H1 (cell line): ENCODE measurements around the gene NPPA. TPM values are rescaled to one million over a fixed set of nuclear protein-coding genes. Genes with fewer than 3 reads are reported as not detected.

ENCODE experiments used
- ASH2L ChIP-seq: fragments of 200-600, 300-600 bp; sonication (generic); IDR thresholded peaks from one replicate; pipeline ENCODE4 v1.7.1; 2017; ENCODE audit warnings: low read length
- ATF2 ChIP-seq: IDR thresholded peaks from 2 replicates; pipeline ENCODE4 v1.6.1; 2012; ENCODE audit warnings: low read length, inconsistent platforms
- HDAC6 ChIP-seq: IDR thresholded peaks from one replicate; pipeline ENCODE4 v1.7.1; 2012; ENCODE audit warnings: low read depth, mild to moderate bottlenecking, inconsistent platforms, low read length, moderate library complexity
- SIX5 ChIP-seq: IDR thresholded peaks from 2 replicates; pipeline ENCODE4 v1.6.1; 2011; ENCODE audit warnings: mild to moderate bottlenecking, low read depth, low read length
- TBP ChIP-seq: IDR thresholded peaks from 2 replicates; pipeline ENCODE4 v1.6.1; 2011; ENCODE audit warnings: low read depth, low read length, improper control_type of control experiment
- TCF12 ChIP-seq: IDR thresholded peaks from 2 replicates; pipeline ENCODE4 v1.6.1; 2011; ENCODE audit warnings: low read depth, mild to moderate bottlenecking, low read length
- USF2 ChIP-seq: IDR thresholded peaks from 2 replicates; pipeline ENCODE4 v1.6.1; 2011; ENCODE audit warnings: low read length, improper control_type of control experiment
- polyA plus RNA-seq, 7 experiments: library from polyadenylated mRNA; depleted of rRNA in 3 of 7; stranded (reverse) in 5 of 7; unstranded in 2 of 7; fragments of >200 nt in 5 of 7; fragments of 200-250 nt in 2 of 7; gene quantifications; 1 replicate in 5 of 7; 2 replicates in 1 of 7; 4 replicates in 1 of 7; pipeline versions ENCODE4 v1.2.1 to v1.2.3, GENCODE V29; 2011 to 2013; ENCODE audit warnings: missing spikeins in 2 of 7, mixed read lengths in 2 of 7
- total RNA-seq: library from RNA; stranded (reverse); fragmentation: NEBNext Ultra II Directional; extraction: Animal tissue kit (Norgen Biotek cat#: 25700); gene quantifications from 2 replicates; pipeline ENCODE4 v1.2.1, GENCODE V29; 2021

Gene NPPA
- total and polyA plus RNA-seq, 2 of the 8 experiments (the other 6 are each of a cell fraction or from before 2014, with no cell fraction given): not detected

GRCh38 chr1:11872545-11872944 lies 25.0 kb upstream of the NPPA start (continued):
- no peak for TF ChIP-seq TCF12
- TF ChIP-seq ASH2L: no peak
- TF ChIP-seq USF2: no peak
- no peak for TF ChIP-seq TBP
- TF ChIP-seq HDAC6: no peak
- no peak for TF ChIP-seq ATF2
- TF ChIP-seq SIX5: no peak
